Activated CD8-positive, alpha-beta memory T cell treated with anti-CD3 and anti-CD28 coated beads, Interleukin-2, amount 10 ng/mL, durations not matched to agents 7 days and 5 days (primary cell): ENCODE results near the gene IL1R1. TPM values are rescaled to one million over a fixed set of nuclear protein-coding genes. Genes with fewer than 3 reads are reported as not detected.
"Not testable (repeated sequence)": the region's sequence is repeated elsewhere in the genome, so short reads cannot be mapped to it uniquely, and the experiment has no call there.

ENCODE experiments used
- ATAC-seq: fragments of 150-1000 bp; cut with Tn5 transposase; one replicate; pipeline ENCODE4 v1.10.0; 2021; ENCODE audit warnings: moderate library complexity
- CTCF ChIA-PET: fragments of 350-600 bp; sonication (Branson Sonifier 250); formaldehyde crosslinking; loops from one replicate; lab custom pipeline; 2021; ENCODE audit warnings: antibody characterized with exemption; lab: Charles Lee
- DNase-seq: peaks from one replicate; pipeline ENCODE4 v3.0.0-alpha.2; 2020
- H3K27ac Mint-ChIP-seq: one replicate; pipeline ENCODE4 v1.8.0; 2021; ENCODE audit warnings: mild to moderate bottlenecking, mixed read lengths
- H3K27me3 Mint-ChIP-seq: one replicate; pipeline ENCODE4 v1.8.0; 2021; ENCODE audit warnings: mixed read lengths
- H3K36me3 Mint-ChIP-seq: one replicate; pipeline ENCODE4 v1.8.0; 2021; ENCODE audit warnings: mild to moderate bottlenecking, mixed read lengths
- H3K4me1 Mint-ChIP-seq: one replicate; pipeline ENCODE4 v1.8.0; 2021; ENCODE audit warnings: mixed read lengths
- H3K4me3 Mint-ChIP-seq: one replicate; pipeline ENCODE4 v1.8.0; 2021; ENCODE audit warnings: mild to moderate bottlenecking, moderate library complexity, mixed read lengths
- H3K9me3 Mint-ChIP-seq: one replicate; pipeline ENCODE4 v1.8.0; 2022; ENCODE audit warnings: low read depth, mixed read lengths
- total RNA-seq, 2 experiments: library from RNA; stranded (reverse); gene quantifications; one replicate each; pipeline ENCODE4 v1.2.3, GENCODE V29; 2021

The IL1R1 gene, protein sequence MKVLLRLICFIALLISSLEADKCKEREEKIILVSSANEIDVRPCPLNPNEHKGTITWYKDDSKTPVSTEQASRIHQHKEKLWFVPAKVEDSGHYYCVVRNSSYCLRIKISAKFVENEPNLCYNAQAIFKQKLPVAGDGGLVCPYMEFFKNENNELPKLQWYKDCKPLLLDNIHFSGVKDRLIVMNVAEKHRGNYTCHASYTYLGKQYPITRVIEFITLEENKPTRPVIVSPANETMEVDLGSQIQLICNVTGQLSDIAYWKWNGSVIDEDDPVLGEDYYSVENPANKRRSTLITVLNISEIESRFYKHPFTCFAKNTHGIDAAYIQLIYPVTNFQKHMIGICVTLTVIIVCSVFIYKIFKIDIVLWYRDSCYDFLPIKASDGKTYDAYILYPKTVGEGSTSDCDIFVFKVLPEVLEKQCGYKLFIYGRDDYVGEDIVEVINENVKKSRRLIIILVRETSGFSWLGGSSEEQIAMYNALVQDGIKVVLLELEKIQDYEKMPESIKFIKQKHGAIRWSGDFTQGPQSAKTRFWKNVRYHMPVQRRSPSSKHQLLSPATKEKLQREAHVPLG
- total RNA-seq = under 1 TPM; 0.40 to 0.41 TPM

- CTCF ChIA-PET = interaction anchor here (0.6 to 1.0 kb wide), 2 partner anchors 18 to 122 kb away, joined by 3 read pairs; no protein-coding TSS in a partner anchor
- Mint-ChIP-seq H3K36me3 (peaks cover 22% of the 10 kb centered on the region), H3K27ac (no peak within 1 kb of the TSS), H3K9me3 (peaks cover 22% of the 10 kb centered on the region), H3K27me3 (peaks cover 33% of the 10 kb centered on the region), H3K4me3 (peak within 1 kb of the TSS; percentile 11), H3K4me1 (peaks cover 15% of the 10 kb centered on the region)
- ATAC-seq (no peak), DNase-seq (no peak)
These were observed at the start of gene IL1R1 for GRCh38 chr2:102141970-102142828. Gene IL1R1, plus strand, starts transcription at chr2:102142746. Its CDS starts 14,979 bp downstream, at chr2:102157725.

GRCh38 chr2:102093662-102094061 lies 48.9 kb upstream of the IL1R1 start:
- Mint-ChIP-seq H3K4me3 (no peak overlapping the region), H3K27ac (no peak overlapping the region), H3K9me3 (peaks cover 4% of the 10 kb centered on the region), H3K4me1 (no peaks in the 10 kb centered on the region), H3K36me3 (peaks cover 12% of the 10 kb centered on the region), H3K27me3 (peaks cover 16% of the 10 kb centered on the region)
- no peak for DNase-seq
- ATAC-seq = no peak
- CTCF ChIA-PET = no interaction called here

- Mint-ChIP-seq H3K27ac (no peak overlapping the region), H3K4me1 (peaks cover 6% of the 10 kb centered on the region), H3K36me3 (peaks cover 5% of the 10 kb centered on the region), H3K27me3 (peaks cover 20% of the 10 kb centered on the region), H3K9me3 (peaks cover 4% of the 10 kb centered on the region), H3K4me3 (no peak overlapping the region)
- DNase-seq (no peak), ATAC-seq (no peak)
- CTCF ChIA-PET = no interaction called here
These were observed 47.6 kb upstream of the IL1R1 start for GRCh38 chr2:102094917-102095316.

DNA sequence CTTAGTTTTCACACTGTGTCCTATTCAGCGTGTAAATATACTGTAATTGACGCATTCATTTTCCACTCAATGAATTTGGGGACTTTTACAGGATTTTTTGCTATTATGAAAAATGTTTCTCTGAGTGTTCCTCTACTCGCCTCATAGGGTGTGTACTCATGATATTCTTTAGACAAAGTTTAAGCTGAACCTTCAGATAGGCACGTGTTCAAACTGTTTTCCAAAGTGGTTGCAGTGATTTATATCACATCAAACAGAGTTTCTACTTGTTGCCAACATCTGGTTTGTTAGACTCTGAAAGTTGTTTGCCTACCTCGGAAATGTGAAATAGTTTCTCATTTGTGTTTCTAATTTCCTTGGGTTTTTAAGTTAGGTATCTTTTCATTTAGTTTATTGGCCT lies 46.4 kb upstream of the IL1R1 start:
- ATAC-seq = no peak
- Mint-ChIP-seq H3K9me3 (no peaks in the 10 kb centered on the region), H3K4me1 (peaks cover 17% of the 10 kb centered on the region), H3K36me3 (peaks cover 2% of the 10 kb centered on the region), H3K27ac (no peak overlapping the region), H3K4me3 (no peak overlapping the region), H3K27me3 (peaks cover 15% of the 10 kb centered on the region)
- CTCF ChIA-PET = no interaction called here
- no peak for DNase-seq

GRCh38 chr2:102098756-102099155 lies 43.8 kb upstream of the IL1R1 start:
- H3K27me3 Mint-ChIP-seq = peaks cover 24% of the 10 kb centered on the region

DNA sequence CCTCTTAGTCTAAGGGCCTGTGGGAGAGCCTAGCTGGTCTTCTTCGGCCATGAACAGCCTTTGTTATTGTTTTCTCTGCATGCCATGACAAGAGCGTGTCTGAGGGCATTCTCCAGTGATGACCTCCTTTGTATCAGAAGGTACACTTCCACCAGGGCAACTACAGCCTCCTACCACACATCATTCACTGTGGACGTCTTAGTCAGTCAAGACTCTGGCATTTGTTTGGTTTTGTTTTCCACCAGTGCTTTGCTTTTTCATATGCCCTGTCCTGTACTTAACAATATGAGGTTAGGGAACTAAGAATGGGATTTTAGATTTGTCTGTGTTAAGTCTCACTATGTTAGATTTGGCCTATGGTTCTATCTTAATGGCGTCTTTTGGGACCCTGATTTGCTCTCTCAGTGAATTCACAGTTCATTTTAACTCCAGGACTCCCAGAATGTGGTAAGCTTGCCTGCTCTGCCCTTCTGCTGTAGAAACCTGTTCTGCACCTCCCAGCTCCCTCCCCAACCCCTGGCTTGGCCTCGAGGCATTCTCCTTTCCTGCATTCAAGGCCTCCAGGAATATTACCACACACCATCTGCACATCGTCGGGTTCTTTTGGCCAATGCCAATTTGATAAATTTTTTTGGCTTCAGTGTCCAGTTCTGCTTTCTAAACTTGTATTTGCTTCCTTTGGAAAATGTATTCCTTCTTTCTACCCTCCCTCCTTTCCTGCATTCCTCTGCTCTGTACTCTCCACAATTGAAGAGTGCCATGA lies 42.8 kb upstream of the IL1R1 start:
- CTCF ChIA-PET = interaction anchor here (1.0 kb wide), 1 partner anchor 141 kb away, joined by 3 read pairs; no protein-coding TSS in a partner anchor
- Mint-ChIP-seq H3K27ac (no peak overlapping the region), H3K9me3 (peaks cover 3% of the 10 kb centered on the region), H3K27me3 (peaks cover 31% of the 10 kb centered on the region), H3K4me3 (no peak overlapping the region), H3K4me1 (peaks cover 26% of the 10 kb centered on the region), H3K36me3 (peaks cover 6% of the 10 kb centered on the region)
- no peak for DNase-seq
- ATAC-seq = no peak

More at GRCh38 chr2:102098756-102099155, 43.8 kb upstream of the IL1R1 start:
- no peak overlapping the region for H3K4me3 Mint-ChIP-seq
- peaks cover 3% of the 10 kb centered on the region for H3K9me3 Mint-ChIP-seq
- CTCF ChIA-PET = no interaction called here
- H3K27ac Mint-ChIP-seq = no peak overlapping the region
- no peak for DNase-seq
- H3K36me3 Mint-ChIP-seq = peaks cover 6% of the 10 kb centered on the region
- no peak for ATAC-seq
- peaks cover 18% of the 10 kb centered on the region for H3K4me1 Mint-ChIP-seq

DNA sequence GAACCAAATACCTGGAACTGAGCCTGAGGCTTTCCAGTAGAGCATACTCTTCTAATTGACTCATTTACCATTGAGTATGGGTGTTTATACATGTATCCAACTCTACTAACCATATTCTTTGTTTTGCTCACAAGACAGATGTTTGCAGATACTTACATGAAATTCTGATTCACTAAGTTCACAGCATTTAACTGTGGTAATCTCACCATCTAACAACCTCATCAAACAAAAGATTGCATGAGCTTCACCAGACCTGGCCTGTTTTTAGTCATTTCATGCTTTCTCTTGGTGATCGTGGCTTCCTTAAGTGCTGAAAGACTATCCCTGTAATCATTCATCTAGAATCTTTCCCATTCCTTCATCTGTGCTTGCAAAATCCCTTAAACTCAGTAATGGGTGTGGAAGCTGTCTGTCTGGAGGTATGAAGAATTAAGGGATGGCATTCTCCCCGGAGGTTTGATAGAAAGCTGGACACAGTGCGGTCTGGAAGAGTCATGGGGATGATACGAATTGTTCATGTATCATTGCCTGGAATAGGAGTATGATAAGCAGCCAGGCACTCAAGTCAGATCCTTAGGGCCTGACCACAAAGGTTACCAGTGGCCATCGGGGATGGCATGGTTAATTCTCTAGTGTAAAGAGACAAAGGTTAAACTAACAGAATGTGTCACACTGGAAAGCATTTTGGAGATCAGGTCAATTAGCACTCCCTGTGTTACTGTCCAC lies 42.0 kb upstream of the IL1R1 start:
- Mint-ChIP-seq H3K27ac (no peak overlapping the region), H3K4me1 (peaks cover 26% of the 10 kb centered on the region), H3K36me3 (peaks cover 5% of the 10 kb centered on the region), H3K4me3 (no peak overlapping the region), H3K27me3 (peaks cover 31% of the 10 kb centered on the region), H3K9me3 (peaks cover 3% of the 10 kb centered on the region)
- peak; percentile 70 for ATAC-seq
- DNase-seq = no peak
- CTCF ChIA-PET = interaction anchor here (1.0 kb wide), 1 partner anchor 140 kb away, joined by 3 read pairs; no protein-coding TSS in a partner anchor

DNA sequence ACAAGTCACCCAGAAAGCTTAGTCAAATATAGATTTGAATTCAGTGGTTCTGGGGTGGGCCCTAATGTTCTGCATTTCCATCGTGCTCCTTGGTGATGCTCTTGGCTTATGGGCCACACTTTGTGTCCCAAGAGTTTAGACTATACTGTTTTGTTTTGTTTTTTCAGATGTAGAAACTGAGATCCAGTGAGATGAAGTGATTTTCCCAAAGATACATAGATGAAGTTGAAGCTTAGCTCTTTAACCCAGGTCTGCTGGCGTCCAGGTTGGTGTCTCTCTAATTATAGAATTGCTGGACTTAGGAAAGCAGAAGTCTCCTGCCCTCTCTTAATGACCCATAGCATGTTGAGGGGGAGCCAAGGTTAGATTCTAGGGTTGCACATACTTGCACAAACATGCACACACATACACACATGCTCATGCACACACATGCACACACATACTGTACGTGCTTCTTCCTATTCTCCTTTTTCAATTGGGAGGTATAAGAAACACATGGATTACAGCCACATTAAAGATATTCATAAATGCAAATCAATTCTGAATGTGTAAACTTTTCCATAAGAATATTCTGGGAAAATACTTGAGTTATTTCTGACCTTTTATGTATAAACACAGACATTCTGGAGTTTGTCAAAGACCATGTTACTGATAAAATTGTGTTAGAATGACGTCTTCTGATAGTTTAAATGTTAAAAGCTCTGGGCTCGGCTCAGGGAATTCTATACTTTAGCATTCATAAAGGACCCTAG lies 41.3 kb upstream of the IL1R1 start:
- peaks cover 37% of the 10 kb centered on the region for H3K27me3 Mint-ChIP-seq
- peaks cover 26% of the 10 kb centered on the region for H3K4me1 Mint-ChIP-seq
- H3K36me3 Mint-ChIP-seq = peaks cover 5% of the 10 kb centered on the region
- no peak overlapping the region for H3K4me3 Mint-ChIP-seq
- no peak overlapping the region for H3K27ac Mint-ChIP-seq
- no peak for DNase-seq
- CTCF ChIA-PET = interaction anchor here (1.0 kb wide), 1 partner anchor 139 kb away, joined by 3 read pairs; no protein-coding TSS in a partner anchor
- peaks cover 3% of the 10 kb centered on the region for H3K9me3 Mint-ChIP-seq
- no peak for ATAC-seq

DNA sequence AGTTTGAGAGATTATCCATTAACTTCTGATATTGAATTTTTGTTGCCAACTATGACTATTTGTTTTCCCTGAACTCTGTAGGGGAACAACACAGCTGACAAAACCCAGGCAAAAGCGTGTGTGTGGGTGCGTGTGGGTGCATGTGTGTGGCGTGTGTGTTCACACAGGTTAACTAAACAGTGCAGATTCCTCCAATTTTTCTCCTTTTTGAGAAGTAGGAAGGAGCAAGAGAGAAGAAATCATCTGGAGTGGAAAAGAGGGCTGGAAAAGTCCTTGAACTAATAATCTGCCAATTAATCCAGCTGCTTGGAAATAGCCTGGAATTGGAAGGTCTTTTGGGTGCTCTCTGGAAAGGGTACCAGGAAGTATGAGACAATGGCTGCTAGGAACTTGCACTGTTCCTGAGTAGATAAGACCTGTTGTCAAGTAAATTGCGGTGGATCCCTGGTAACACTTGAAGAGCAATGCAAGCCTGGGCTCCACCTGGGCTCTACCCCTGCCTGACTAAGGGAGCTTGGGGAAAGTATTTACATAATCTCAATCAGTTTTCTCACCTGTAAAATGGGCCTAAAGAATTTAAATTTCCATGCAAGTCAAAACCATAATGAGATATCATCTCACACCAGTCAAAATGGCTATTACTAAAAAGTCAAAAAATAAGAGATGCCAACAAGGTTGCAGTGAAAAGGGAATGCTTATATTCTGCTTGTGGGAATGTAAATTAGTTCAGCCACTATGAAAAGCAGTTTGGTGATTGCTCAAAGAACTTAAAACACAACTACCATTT lies 40.5 kb upstream of the IL1R1 start:
- CTCF ChIA-PET = no interaction called here
- peaks cover 5% of the 10 kb centered on the region for H3K36me3 Mint-ChIP-seq
- ATAC-seq = no peak
- H3K4me1 Mint-ChIP-seq = peaks cover 26% of the 10 kb centered on the region
- no peak for DNase-seq
- H3K4me3 Mint-ChIP-seq = no peak overlapping the region
- H3K27ac Mint-ChIP-seq = no peak overlapping the region
- peaks cover 34% of the 10 kb centered on the region for H3K27me3 Mint-ChIP-seq
- H3K9me3 Mint-ChIP-seq = peaks cover 3% of the 10 kb centered on the region

GRCh38 chr2:102102636-102102948 lies 40.0 kb upstream of the IL1R1 start:
- peaks cover 31% of the 10 kb centered on the region for H3K27me3 Mint-ChIP-seq
- H3K9me3 Mint-ChIP-seq, CTCF ChIA-PET, H3K4me3 Mint-ChIP-seq, DNase-seq, ATAC-seq, H3K36me3 Mint-ChIP-seq, H3K27ac Mint-ChIP-seq: not testable (repeated sequence)
- H3K4me1 Mint-ChIP-seq = peaks cover 26% of the 10 kb centered on the region

GRCh38 chr2:102103284-102103683 lies 39.3 kb upstream of the IL1R1 start:
- Mint-ChIP-seq H3K9me3 (peaks cover 3% of the 10 kb centered on the region), H3K36me3 (peaks cover 5% of the 10 kb centered on the region), H3K27ac (no peak overlapping the region), H3K4me3 (no peak overlapping the region), H3K27me3 (peaks cover 35% of the 10 kb centered on the region), H3K4me1 (peaks cover 26% of the 10 kb centered on the region)
- ATAC-seq = no peak
- CTCF ChIA-PET = interaction anchor here (1.5 kb wide), 1 partner anchor 138 kb away, joined by 9 read pairs; no protein-coding TSS in a partner anchor
- no peak for DNase-seq
